ENCODE results near the gene TNFRSF6B.

GRCh38 chr20:63704749-63705117 is 8.3 kb downstream of the TNFRSF6B start:
- no peak for TF ChIP-seq TARDBP (IDR thresholded peaks at IDR 0.05)
- no peak for TF ChIP-seq NFRKB (IDR thresholded peaks at IDR 0.05)
- no peak for TF ChIP-seq SUZ12 (IDR thresholded peaks at IDR 0.05)
- no peak for TF ChIP-seq BHLHE40 (IDR thresholded peaks at IDR 0.05; ENCODE audit: borderline replicate concordance)
- TF ChIP-seq HDGF (IDR thresholded peaks at IDR 0.05; ENCODE audit: borderline replicate concordance): no peak
- no peak for TF ChIP-seq ARNT (IDR thresholded peaks at IDR 0.05)
- TF ChIP-seq ELF4 (IDR thresholded peaks at IDR 0.05): no peak
- TF ChIP-seq FOXM1 (IDR thresholded peaks at IDR 0.05; ENCODE audit: borderline replicate concordance): no peak
- no peak for TF ChIP-seq SP1 (IDR thresholded peaks at IDR 0.05)
- no peak for TF ChIP-seq FOXA1 (IDR thresholded peaks at IDR 0.05)
- TF ChIP-seq FOXK2 (IDR thresholded peaks at IDR 0.05): no peak

All from HEK293T (cell line).